ENCODE results near the gene DDX47. TPM values are rescaled to one million over a fixed set of nuclear protein-coding genes. Genes with fewer than 3 reads are reported as not detected.
A peak's percentile ranks its signal among the peaks of the same experiment; 100 is the strongest.

Gene DDX47
- total and polyA plus RNA-seq, 2 of the 4 experiments (the other 2 are of a cell fraction) = 77.8 to 89.5 TPM

GRCh38 chr12:12837813-12838153 is 24.6 kb downstream of the DDX47 start:
- Histone ChIP-seq H3K23ac (ENCODE audit: low read depth, low read length) (peak overlapping the region; percentile 55; the same call in 1 of the 2 replicates), H3K18ac (ENCODE audit: low read depth, low read length) (peak overlapping the region; percentile 64), H3K36me3 (ENCODE audit: control insufficient read depth, insufficient read depth, low read length) (peaks cover 10% of the 10 kb centered on the region), H3K4me3 (ENCODE audit: insufficient read depth, low read depth, low read length) (no peak overlapping the region), H3K4me2 (ENCODE audit: low read depth, low read length) (no peak overlapping the region), H4K20me1 (ENCODE audit: insufficient read depth, low read length) (no peaks in the 10 kb centered on the region), H2BK20ac (ENCODE audit: low read depth, low read length) (peak overlapping the region; percentile 85), H3K9me1 (ENCODE audit: insufficient read depth, low read length) (peaks cover 27% of the 10 kb centered on the region), H2AK9ac (replicated peaks; ENCODE audit: low read depth, low read length, poor library complexity) (peak overlapping the region; percentile 86), H2BK5ac (ENCODE audit: low read depth, low read length, poor library complexity, severe bottlenecking) (peak overlapping the region; percentile 84), H2BK120ac (ENCODE audit: low read depth, low read length) (peak overlapping the region; percentile 92), H3K9ac (ENCODE audit: low read depth, low read length) (no peak overlapping the region), H3K4ac (ENCODE audit: low read depth, low read length) (peak overlapping the region; percentile 91), H3K14ac (replicated peaks; ENCODE audit: low read depth, low read length) (peak overlapping the region; percentile 57; the same call in 1 of the 2 replicates), H3K4me1 (ENCODE audit: control insufficient read depth, insufficient read depth, low read length) (peaks cover 20% of the 10 kb centered on the region), H3K27ac (ENCODE audit: insufficient read depth, low read length) (peak overlapping the region; percentile 47), H3K27me3 (ENCODE audit: control insufficient read depth, insufficient read depth, low read length) (no peaks in the 10 kb centered on the region), H3K9me3 (ENCODE audit: control insufficient read depth, insufficient read depth, low read length) (no peaks in the 10 kb centered on the region), H4K8ac (ENCODE audit: low read depth in 2 of 2, low read length in 2 of 2) (peak overlapping the region; percentile 62 to 94), H2BK15ac (ENCODE audit: low read depth, low read length) (peak overlapping the region; percentile 67), H2AFZ (replicated peaks; ENCODE audit: low read length, poor library complexity) (peak overlapping the region; percentile 81), H4K5ac (ENCODE audit: low read depth, low read length) (peak overlapping the region; percentile 59; the same call in 1 of the 2 replicates), H4K91ac (ENCODE audit: insufficient read depth, low read depth, low read length) (peak overlapping the region; percentile 85), H2AK5ac (ENCODE audit: low read depth, low read length) (peak overlapping the region; percentile 99), H3K56ac (ENCODE audit: extremely low read depth, insufficient read depth, low read length) (peak overlapping the region; percentile 58; the same call in 1 of the 2 replicates), H3K79me1 (ENCODE audit: low read depth in 1 of 2, low read length in 2 of 2) (peaks cover 0 to 36% of the 10 kb centered on the region in 2 experiments; a peak in 3 of 4 replicates)
- TF ChIP-seq, protein P1, sequence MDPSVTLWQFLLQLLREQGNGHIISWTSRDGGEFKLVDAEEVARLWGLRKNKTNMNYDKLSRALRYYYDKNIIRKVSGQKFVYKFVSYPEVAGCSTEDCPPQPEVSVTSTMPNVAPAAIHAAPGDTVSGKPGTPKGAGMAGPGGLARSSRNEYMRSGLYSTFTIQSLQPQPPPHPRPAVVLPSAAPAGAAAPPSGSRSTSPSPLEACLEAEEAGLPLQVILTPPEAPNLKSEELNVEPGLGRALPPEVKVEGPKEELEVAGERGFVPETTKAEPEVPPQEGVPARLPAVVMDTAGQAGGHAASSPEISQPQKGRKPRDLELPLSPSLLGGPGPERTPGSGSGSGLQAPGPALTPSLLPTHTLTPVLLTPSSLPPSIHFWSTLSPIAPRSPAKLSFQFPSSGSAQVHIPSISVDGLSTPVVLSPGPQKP (IDR thresholded peaks at IDR 0.05; ENCODE audit: borderline replicate concordance, low read depth, low read length) = no peak
- TF ChIP-seq NFE2L2 (IDR thresholded peaks at IDR 0.05; ENCODE audit: low read depth, low read length) (no peak), RFX5 (IDR thresholded peaks at IDR 0.05; ENCODE audit: low read depth, low read length) (no peak), CHD1 (IDR thresholded peaks at IDR 0.05; ENCODE audit: low read depth, low read length) (no peak), BHLHE40 (IDR thresholded peaks at IDR 0.05; ENCODE audit: low read depth, low read length) (no peak), RCOR1 (IDR thresholded peaks at IDR 0.05; ENCODE audit: insufficient replicate concordance, low read length) (no peak), POLR2A (IDR thresholded peaks at IDR 0.05; ENCODE audit: low read depth, low read length) (no peak), MAFK (IDR thresholded peaks at IDR 0.05; ENCODE audit: low read depth, low read length) (no peak), SMC3 (IDR thresholded peaks at IDR 0.05; ENCODE audit: low read depth, low read length) (no peak), FOS (IDR thresholded peaks at IDR 0.05; ENCODE audit: low read depth, low read length) (no peak), RAD21 (IDR thresholded peaks at IDR 0.05; ENCODE audit: low read length) (no peak)
- TF ChIP-seq, protein P2, sequence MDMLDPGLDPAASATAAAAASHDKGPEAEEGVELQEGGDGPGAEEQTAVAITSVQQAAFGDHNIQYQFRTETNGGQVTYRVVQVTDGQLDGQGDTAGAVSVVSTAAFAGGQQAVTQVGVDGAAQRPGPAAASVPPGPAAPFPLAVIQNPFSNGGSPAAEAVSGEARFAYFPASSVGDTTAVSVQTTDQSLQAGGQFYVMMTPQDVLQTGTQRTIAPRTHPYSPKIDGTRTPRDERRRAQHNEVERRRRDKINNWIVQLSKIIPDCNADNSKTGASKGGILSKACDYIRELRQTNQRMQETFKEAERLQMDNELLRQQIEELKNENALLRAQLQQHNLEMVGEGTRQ (IDR thresholded peaks at IDR 0.05; ENCODE audit: low read depth, low read length) = no peak
- ATAC-seq (ENCODE audit: low read depth) = no peak
- WGBS, 2 experiments (ENCODE audit: extremely low coverage in 2 of 2, insufficient read length in 1 of 2) = no CpG with 5 or more reads among the region's 3 CpGs
- dilution Hi-C loops (cut with HindIII; ENCODE audit: low sequenced_read_pairs, unreplicated experiment) (no loop called here), intact Hi-C loops (cut with micrococcal nuclease) (loop anchor here (1.0 to 5.0 kb wide), 3 partner anchors 50 to 146 kb away; partner anchors contain the start of genes APOLD1 and GPRC5A), in situ Hi-C loops (cut with MboI; ENCODE audit: low sequenced_read_pairs) (loop anchor here (10.0 kb wide), 2 partner anchors 47 to 147 kb away; no protein-coding TSS in a partner anchor)
- ChIA-PET CTCF (interaction anchor here (1.2 to 2.0 kb wide), 4 partner anchors 30 to 196 kb away, joined by 3 to 7 read pairs (median 5); partner anchors contain the start of gene GPRC5A), POLR2A (ENCODE audit: unreplicated experiment) (interaction anchor here (0.6 kb wide), 1 partner anchor 79 kb away, joined by 3 read pairs; no protein-coding TSS in a partner anchor)
- no peak for DNase-seq
- no TSS peak for BruUV-seq (replicated peaks)
